ENCODE measurements around the gene MYL9. TPM values are rescaled to one million over a fixed set of nuclear protein-coding genes. Genes with fewer than 3 reads are reported as not detected.

Gene MYL9
- total and polyA plus RNA-seq, 2 of the 4 experiments (the other 2 are of a cell fraction) = 97.5 to 425 TPM

DNA sequence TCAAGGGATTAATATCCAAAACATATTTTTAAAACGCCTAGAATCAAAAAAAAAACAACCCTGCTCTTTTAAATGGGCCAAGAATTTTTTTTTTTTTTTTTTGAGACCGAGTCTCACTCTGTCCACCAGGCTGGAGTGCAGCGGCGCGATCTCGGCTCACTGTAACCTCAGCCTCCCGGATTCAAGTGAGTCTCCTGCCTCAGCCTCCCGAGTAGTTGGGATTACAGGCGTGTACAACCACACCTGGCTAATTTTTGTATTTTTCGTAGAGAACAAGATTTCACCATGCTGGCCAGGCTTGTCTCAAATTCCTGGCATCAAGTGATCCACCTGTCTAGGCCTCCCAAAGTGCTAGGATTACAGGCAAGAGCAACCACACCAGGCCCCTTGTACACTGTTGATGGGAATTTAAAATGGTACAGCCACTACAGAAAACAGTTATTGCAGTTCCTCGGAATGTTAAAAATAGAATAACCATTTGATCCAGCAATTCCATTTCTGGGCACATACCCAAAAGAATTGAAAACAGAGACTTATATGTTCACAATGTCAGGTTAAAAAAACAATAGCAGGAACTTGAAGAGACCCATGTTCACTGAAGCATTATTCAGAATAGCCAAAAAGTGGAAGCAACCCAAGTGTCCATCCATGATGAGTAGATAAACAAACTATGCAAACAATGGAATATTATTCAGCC lies 3.1 kb upstream of the MYL9 start:
- Histone ChIP-seq H2BK15ac (ENCODE audit: low read depth, low read length) (no peak overlapping the region), H2AK5ac (ENCODE audit: low read depth, low read length) (no peak overlapping the region), H2BK5ac (ENCODE audit: low read depth, low read length, poor library complexity, severe bottlenecking) (no peak overlapping the region), H3K36me3 (ENCODE audit: control insufficient read depth, insufficient read depth, low read length) (0 out of 2 replicates have a peak, but pooled peaks cover 3% of the 10 kb centered on the region), H4K8ac (ENCODE audit: low read depth in 2 of 2, low read length in 2 of 2) (no peak overlapping the region), H3K9ac (ENCODE audit: low read depth, low read length) (no peak overlapping the region), H2BK120ac (ENCODE audit: low read depth, low read length) (no peak overlapping the region), H3K79me1 (ENCODE audit: low read depth in 1 of 2, low read length in 2 of 2) (peaks cover 11 to 28% of the 10 kb centered on the region in 2 experiments; a peak in 3 of 4 replicates), H3K4ac (ENCODE audit: low read depth, low read length) (no peak overlapping the region), H3K4me2 (ENCODE audit: low read depth, low read length) (no peak overlapping the region), H2AK9ac (replicated peaks; ENCODE audit: low read depth, low read length, poor library complexity) (no peak overlapping the region), H2AFZ (replicated peaks; ENCODE audit: low read length, poor library complexity) (no peak overlapping the region), H3K4me1 (ENCODE audit: control insufficient read depth, insufficient read depth, low read length) (peaks cover 12% of the 10 kb centered on the region), H3K14ac (replicated peaks; ENCODE audit: low read depth, low read length) (no peak overlapping the region), H4K91ac (ENCODE audit: insufficient read depth, low read depth, low read length) (no peak overlapping the region), H3K4me3 (ENCODE audit: insufficient read depth, low read depth, low read length) (no peak overlapping the region), H3K56ac (ENCODE audit: extremely low read depth, insufficient read depth, low read length) (no peak overlapping the region), H3K23ac (ENCODE audit: low read depth, low read length) (no peak overlapping the region), H3K27me3 (ENCODE audit: control insufficient read depth, insufficient read depth, low read length) (no peaks in the 10 kb centered on the region), H2BK20ac (ENCODE audit: low read depth, low read length) (no peak overlapping the region), H4K20me1 (ENCODE audit: insufficient read depth, low read length) (peaks cover 18% of the 10 kb centered on the region), H3K9me1 (ENCODE audit: insufficient read depth, low read length) (0 out of 2 replicates have a peak, but pooled peaks cover 9% of the 10 kb centered on the region), H4K5ac (ENCODE audit: low read depth, low read length) (no peak overlapping the region), H3K27ac (ENCODE audit: insufficient read depth, low read length) (no peak overlapping the region), H3K9me3 (ENCODE audit: control insufficient read depth, insufficient read depth, low read length) (no peaks in the 10 kb centered on the region), H3K18ac (ENCODE audit: low read depth, low read length) (no peak overlapping the region)
- WGBS, 2 experiments (ENCODE audit: extremely low coverage in 2 of 2, insufficient read length in 1 of 2) = 100% methylated on average over 6 of the region's 11 CpGs; no CpG with 5 or more reads in 1 of the 2 experiments
- in situ Hi-C loops (cut with MboI; ENCODE audit: low sequenced_read_pairs) = no loop called here
- intact Hi-C loops (cut with micrococcal nuclease) = no loop called here
- ChIA-PET POLR2A (ENCODE audit: unreplicated experiment) (interaction anchor here (0.6 kb wide), 1 partner anchor 1614 kb away, joined by 8 read pairs; no protein-coding TSS in a partner anchor), CTCF (interaction anchor here (0.6 kb wide), 1 partner anchor 30 kb away, joined by 3 read pairs; no protein-coding TSS in a partner anchor)
- no TSS peak for BruUV-seq (replicated peaks)
- ATAC-seq (ENCODE audit: low read depth) = no peak
- DNase-seq = peak; percentile 60
- dilution Hi-C loops (cut with HindIII; ENCODE audit: low sequenced_read_pairs, unreplicated experiment) = no loop called here
- TF ChIP-seq FOS (IDR thresholded peaks at IDR 0.05; ENCODE audit: low read depth, low read length) (no peak), NFE2L2 (IDR thresholded peaks at IDR 0.05; ENCODE audit: low read depth, low read length) (no peak), RFX5 (IDR thresholded peaks at IDR 0.05; ENCODE audit: low read depth, low read length) (no peak), BHLHE40 (IDR thresholded peaks at IDR 0.05; ENCODE audit: low read depth, low read length) (no peak), CHD1 (IDR thresholded peaks at IDR 0.05; ENCODE audit: low read depth, low read length) (no peak), RCOR1 (IDR thresholded peaks at IDR 0.05; ENCODE audit: insufficient replicate concordance, low read length) (no peak), MAFK (IDR thresholded peaks at IDR 0.05; ENCODE audit: low read depth, low read length) (no peak), CEBPB (IDR thresholded peaks at IDR 0.05; ENCODE audit: low read depth, low read length) (no peak), SMC3 (IDR thresholded peaks at IDR 0.05; ENCODE audit: low read depth, low read length) (no peak), POLR2A (IDR thresholded peaks at IDR 0.05; ENCODE audit: low read depth, low read length) (no peak), MXI1 (IDR thresholded peaks at IDR 0.05; ENCODE audit: borderline replicate concordance, low read depth, low read length) (no peak), MAZ (IDR thresholded peaks at IDR 0.05; ENCODE audit: borderline replicate concordance, low read depth, low read length) (no peak)
- TF ChIP-seq, protein P1, sequence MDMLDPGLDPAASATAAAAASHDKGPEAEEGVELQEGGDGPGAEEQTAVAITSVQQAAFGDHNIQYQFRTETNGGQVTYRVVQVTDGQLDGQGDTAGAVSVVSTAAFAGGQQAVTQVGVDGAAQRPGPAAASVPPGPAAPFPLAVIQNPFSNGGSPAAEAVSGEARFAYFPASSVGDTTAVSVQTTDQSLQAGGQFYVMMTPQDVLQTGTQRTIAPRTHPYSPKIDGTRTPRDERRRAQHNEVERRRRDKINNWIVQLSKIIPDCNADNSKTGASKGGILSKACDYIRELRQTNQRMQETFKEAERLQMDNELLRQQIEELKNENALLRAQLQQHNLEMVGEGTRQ (IDR thresholded peaks at IDR 0.05; ENCODE audit: low read depth, low read length) = no peak
- TF ChIP-seq, protein P2, sequence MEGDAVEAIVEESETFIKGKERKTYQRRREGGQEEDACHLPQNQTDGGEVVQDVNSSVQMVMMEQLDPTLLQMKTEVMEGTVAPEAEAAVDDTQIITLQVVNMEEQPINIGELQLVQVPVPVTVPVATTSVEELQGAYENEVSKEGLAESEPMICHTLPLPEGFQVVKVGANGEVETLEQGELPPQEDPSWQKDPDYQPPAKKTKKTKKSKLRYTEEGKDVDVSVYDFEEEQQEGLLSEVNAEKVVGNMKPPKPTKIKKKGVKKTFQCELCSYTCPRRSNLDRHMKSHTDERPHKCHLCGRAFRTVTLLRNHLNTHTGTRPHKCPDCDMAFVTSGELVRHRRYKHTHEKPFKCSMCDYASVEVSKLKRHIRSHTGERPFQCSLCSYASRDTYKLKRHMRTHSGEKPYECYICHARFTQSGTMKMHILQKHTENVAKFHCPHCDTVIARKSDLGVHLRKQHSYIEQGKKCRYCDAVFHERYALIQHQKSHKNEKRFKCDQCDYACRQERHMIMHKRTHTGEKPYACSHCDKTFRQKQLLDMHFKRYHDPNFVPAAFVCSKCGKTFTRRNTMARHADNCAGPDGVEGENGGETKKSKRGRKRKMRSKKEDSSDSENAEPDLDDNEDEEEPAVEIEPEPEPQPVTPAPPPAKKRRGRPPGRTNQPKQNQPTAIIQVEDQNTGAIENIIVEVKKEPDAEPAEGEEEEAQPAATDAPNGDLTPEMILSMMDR (conservative IDR thresholded peaks at IDR 0.05; ENCODE audit: low read depth, low read length) = no peak
- TF ChIP-seq, protein P3, sequence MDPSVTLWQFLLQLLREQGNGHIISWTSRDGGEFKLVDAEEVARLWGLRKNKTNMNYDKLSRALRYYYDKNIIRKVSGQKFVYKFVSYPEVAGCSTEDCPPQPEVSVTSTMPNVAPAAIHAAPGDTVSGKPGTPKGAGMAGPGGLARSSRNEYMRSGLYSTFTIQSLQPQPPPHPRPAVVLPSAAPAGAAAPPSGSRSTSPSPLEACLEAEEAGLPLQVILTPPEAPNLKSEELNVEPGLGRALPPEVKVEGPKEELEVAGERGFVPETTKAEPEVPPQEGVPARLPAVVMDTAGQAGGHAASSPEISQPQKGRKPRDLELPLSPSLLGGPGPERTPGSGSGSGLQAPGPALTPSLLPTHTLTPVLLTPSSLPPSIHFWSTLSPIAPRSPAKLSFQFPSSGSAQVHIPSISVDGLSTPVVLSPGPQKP (IDR thresholded peaks at IDR 0.05; ENCODE audit: borderline replicate concordance, low read depth, low read length) = no peak
